AG09319 (cell line): ENCODE data around the gene SLC25A38.
"Not testable (repeated sequence)": the region's sequence is repeated elsewhere in the genome, so short reads cannot be mapped to it uniquely, and the experiment has no call there.

ENCODE experiments used
- DNase-seq: peaks from one replicate; pipeline ENCODE4 v3.0.0-alpha.2; 2010; ENCODE audit warnings: low read depth; ENCODE audit errors: extremely low read depth
- CTCF ChIP-seq: IDR thresholded peaks from 2 replicates; pipeline ENCODE4 v1.5.1; 2011; ENCODE audit warnings: low read depth, mild to moderate bottlenecking, inconsistent platforms, low read length, moderate library complexity

The SLC25A38 gene

GRCh38 chr3:39408493-39409372, 25.6 kb downstream of the SLC25A38 start:
- no peak for DNase-seq
- TF ChIP-seq CTCF: no peak

GRCh38 chr3:39409514-39410136, 26.5 kb downstream of the SLC25A38 start:
- no peak for TF ChIP-seq CTCF
- DNase-seq: no peak

GRCh38 chr3:39410893-39411292, 27.7 kb downstream of the SLC25A38 start:
- no peak for DNase-seq
- TF ChIP-seq CTCF: no peak

GRCh38 chr3:39412668-39413260, 29.6 kb downstream of the SLC25A38 start:
- no peak for TF ChIP-seq CTCF
- DNase-seq: no peak

GRCh38 chr3:39413691-39414420, 30.7 kb downstream of the SLC25A38 start:
- no peak for TF ChIP-seq CTCF
- DNase-seq: no peak

GRCh38 chr3:39414421-39414907, 31.3 kb downstream of the SLC25A38 start:
- no peak for DNase-seq
- TF ChIP-seq CTCF: no peak

GRCh38 chr3:39415302-39415701, 32.1 kb downstream of the SLC25A38 start:
- DNase-seq: not testable (repeated sequence)
